ENCODE data around the gene HIF1AN. TPM values are rescaled to one million over a fixed set of nuclear protein-coding genes. Genes with fewer than 3 reads are reported as not detected.

The HIF1AN gene
- total RNA-seq, 1 donor from 2014 or later = 53.4 TPM

- no peak for DNase-seq
- no peak for TF ChIP-seq CTCF (IDR thresholded peaks at IDR 0.05; ENCODE audit: borderline replicate concordance)
- intact Hi-C loops (cut with micrococcal nuclease) = no loop called here
- Histone ChIP-seq H3K36me3 (peaks cover 36% of the 10 kb centered on the region), H3K27me3 (ENCODE audit: low read depth) (no peaks in the 10 kb centered on the region), H3K4me3 (no peak overlapping the region), H3K4me1 (peaks cover 18% of the 10 kb centered on the region), H3K9me3 (replicated peaks) (no peaks in the 10 kb centered on the region), H3K27ac (replicated peaks) (no peak overlapping the region)
These were observed 14.9 kb upstream of the HIF1AN start for GRCh38 chr10:100520811-100521210.

DNA sequence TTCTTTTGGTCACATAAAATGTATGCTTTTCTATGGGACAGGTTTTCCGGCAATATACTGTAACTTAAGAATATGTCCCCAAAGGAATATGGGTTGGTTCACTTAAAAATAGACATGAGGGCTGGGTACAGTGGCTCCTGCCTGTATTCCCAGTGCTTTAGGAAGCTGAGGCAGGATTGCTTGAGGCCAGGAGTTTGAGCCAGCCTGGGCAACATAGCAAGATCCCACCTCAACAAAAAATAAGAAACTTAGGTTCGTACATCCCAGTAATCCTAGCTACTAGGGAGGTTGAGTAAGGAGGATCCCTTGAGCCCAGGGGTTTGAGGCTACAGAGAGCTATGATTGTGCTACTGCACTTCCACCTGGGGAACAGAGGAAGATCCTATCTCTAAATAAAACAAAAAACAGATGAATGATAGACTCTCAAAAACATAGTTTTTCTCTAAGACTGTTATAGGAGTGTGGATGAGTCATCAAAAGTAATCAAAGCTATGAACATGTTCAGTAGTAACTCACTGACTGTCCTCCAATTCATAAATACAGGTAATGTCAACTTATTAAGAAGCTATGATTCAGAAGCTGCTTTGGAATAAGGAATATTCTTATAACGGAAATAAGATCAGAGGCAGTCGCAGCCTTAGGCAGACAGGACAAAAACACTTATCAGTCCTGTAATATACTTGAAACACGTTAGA lies 13.5 kb upstream of the HIF1AN start:
- no peak for TF ChIP-seq CTCF (IDR thresholded peaks at IDR 0.05; ENCODE audit: borderline replicate concordance)
- Histone ChIP-seq H3K36me3 (peaks cover 48% of the 10 kb centered on the region), H3K27me3 (ENCODE audit: low read depth) (no peaks in the 10 kb centered on the region), H3K27ac (replicated peaks) (no peak overlapping the region), H3K9me3 (replicated peaks) (no peaks in the 10 kb centered on the region), H3K4me1 (peaks cover 28% of the 10 kb centered on the region), H3K4me3 (no peak overlapping the region)
- intact Hi-C loops (cut with micrococcal nuclease) = no loop called here
- DNase-seq = no peak

DNA sequence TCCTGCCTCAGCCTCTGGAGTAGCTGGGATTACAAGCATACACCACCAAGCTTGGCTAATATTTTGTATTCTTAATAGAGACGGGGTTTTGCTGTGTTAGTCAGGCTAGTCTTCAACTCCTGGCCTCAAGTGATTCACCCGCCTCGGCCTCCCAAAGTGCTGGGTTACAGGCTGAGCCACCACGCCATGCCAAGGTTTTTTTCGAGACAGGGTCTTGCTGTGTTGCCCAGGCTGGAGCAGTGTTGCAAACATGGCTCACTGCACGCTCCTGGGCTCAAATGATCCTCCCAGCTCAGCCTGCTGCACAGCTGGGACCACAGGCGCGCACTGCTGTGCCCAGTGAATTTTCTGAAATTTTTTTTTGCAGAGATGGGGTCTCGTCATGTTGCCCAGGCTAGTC lies 12.8 kb upstream of the HIF1AN start:
- Histone ChIP-seq H3K4me1 (peaks cover 35% of the 10 kb centered on the region), H3K27me3 (ENCODE audit: low read depth) (no peaks in the 10 kb centered on the region), H3K36me3 (peaks cover 50% of the 10 kb centered on the region), H3K4me3 (no peak overlapping the region), H3K27ac (replicated peaks) (no peak overlapping the region), H3K9me3 (replicated peaks) (no peaks in the 10 kb centered on the region)
- no peak for TF ChIP-seq CTCF (IDR thresholded peaks at IDR 0.05; ENCODE audit: borderline replicate concordance)
- intact Hi-C loops (cut with micrococcal nuclease) = no loop called here
- DNase-seq = no peak

DNA sequence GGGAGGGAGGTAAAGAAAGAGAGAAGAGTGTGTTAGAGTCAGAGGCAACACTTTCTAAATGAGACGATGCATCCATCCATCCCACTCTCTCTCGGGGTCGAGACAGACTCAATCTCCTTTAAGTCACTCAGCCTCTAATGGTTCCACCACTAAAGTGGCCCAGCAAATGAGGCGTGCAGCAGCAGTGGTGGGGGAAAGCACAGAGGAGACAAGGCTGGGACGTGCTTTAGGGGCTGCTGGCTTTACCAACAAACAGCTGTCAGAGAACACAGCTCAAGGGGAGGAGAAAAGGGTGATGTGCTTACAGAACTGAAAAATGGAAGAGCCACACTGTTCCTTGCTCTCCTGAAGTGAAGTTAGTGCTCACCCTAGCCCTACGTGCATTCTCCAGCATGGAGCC lies 11.5 kb upstream of the HIF1AN start:
- H3K9me3 ChIP-seq (replicated peaks) = no peaks in the 10 kb centered on the region
- H3K27ac ChIP-seq (replicated peaks) = no peak overlapping the region
- intact Hi-C loops (cut with micrococcal nuclease) = no loop called here
- H3K4me3 ChIP-seq = no peak overlapping the region
- no peak for TF ChIP-seq CTCF (IDR thresholded peaks at IDR 0.05; ENCODE audit: borderline replicate concordance)
- H3K4me1 ChIP-seq = peaks cover 39% of the 10 kb centered on the region
- DNase-seq = no peak
- H3K27me3 ChIP-seq (ENCODE audit: low read depth) = no peaks in the 10 kb centered on the region
- peaks cover 54% of the 10 kb centered on the region for H3K36me3 ChIP-seq

DNA sequence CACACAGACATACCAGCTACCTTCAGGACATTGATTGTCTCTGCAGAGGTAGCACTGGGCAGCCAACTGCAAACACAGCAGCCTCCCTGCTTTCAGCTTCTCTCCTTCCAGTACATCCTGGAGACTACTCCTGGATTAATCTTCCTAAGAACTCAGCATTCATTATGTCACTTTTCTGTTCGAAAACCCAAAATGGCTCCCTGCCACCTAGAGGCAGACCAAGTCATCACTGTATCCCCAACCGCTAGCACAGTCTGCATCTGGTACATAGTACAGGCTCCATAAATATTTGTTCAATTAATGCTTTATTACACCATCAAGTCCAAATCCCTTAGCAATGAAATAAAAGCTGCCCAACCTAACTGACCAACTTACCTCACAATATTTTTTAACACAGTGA lies 11.1 kb upstream of the HIF1AN start:
- peaks cover 54% of the 10 kb centered on the region for H3K36me3 ChIP-seq
- no peak overlapping the region for H3K27ac ChIP-seq (replicated peaks)
- TF ChIP-seq CTCF (IDR thresholded peaks at IDR 0.05; ENCODE audit: borderline replicate concordance) = no peak
- intact Hi-C loops (cut with micrococcal nuclease) = no loop called here
- peaks cover 39% of the 10 kb centered on the region for H3K4me1 ChIP-seq
- no peak for DNase-seq
- H3K4me3 ChIP-seq = no peak overlapping the region
- H3K9me3 ChIP-seq (replicated peaks) = no peaks in the 10 kb centered on the region
- no peaks in the 10 kb centered on the region for H3K27me3 ChIP-seq (ENCODE audit: low read depth)
